Lung (tissue), 12 donors: ENCODE data around the gene LRIT3. TPM values are rescaled to one million over a fixed set of nuclear protein-coding genes. Genes with fewer than 3 reads are reported as not detected.

Source experiments
- ATAC-seq: fragments of 200-7000 bp; cut with Tn5 transposase; one replicate; pipeline ENCODE4 v1.9.1; 2020; ENCODE audit warnings: moderate number of reproducible peaks; ENCODE audit not compliant: insufficient read depth, low FRiP score
- DNase-seq, 3 donors: peaks; one replicate each; pipeline ENCODE4 v3.0.0-alpha.2; 2013 to 2017
- H3K27ac ChIP-seq, 2 donors: one replicate each; pipeline ENCODE4 v1.5.1; 2013; ENCODE audit warnings: mild to moderate bottlenecking in 2 of 2, moderate library complexity in 2 of 2, control low read depth in 1 of 2, inconsistent platforms in 1 of 2, low read depth in 1 of 2, low read length in 1 of 2
- H3K27me3 ChIP-seq, 3 donors: one replicate each; pipeline ENCODE4 v1.5.1; 2013; ENCODE audit warnings: low read length in 2 of 3; ENCODE audit not compliant: control insufficient read depth in 3 of 3, insufficient read depth in 3 of 3
- H3K36me3 ChIP-seq, 4 donors: one replicate each; pipeline ENCODE4 v1.5.1; 2013; ENCODE audit warnings: low read length in 4 of 4, mild to moderate bottlenecking in 1 of 4, moderate library complexity in 1 of 4; ENCODE audit not compliant: control insufficient read depth in 4 of 4, insufficient read depth in 4 of 4
- H3K4me1 ChIP-seq, 5 donors: one replicate each; pipeline ENCODE4 v1.5.1; 2013; ENCODE audit warnings: low read length in 5 of 5, mild to moderate bottlenecking in 2 of 5, moderate library complexity in 1 of 5; ENCODE audit not compliant: control insufficient read depth in 5 of 5, insufficient read depth in 5 of 5
- H3K4me3 ChIP-seq: one replicate; pipeline ENCODE4 v1.5.1; 2013; ENCODE audit warnings: mild to moderate bottlenecking, control low read depth, moderate library complexity
- H3K9ac ChIP-seq, 2 donors: one replicate each; pipeline ENCODE4 v1.5.1; 2013; ENCODE audit warnings: low read length in 2 of 2, control low read depth in 1 of 2; ENCODE audit not compliant: insufficient read depth in 1 of 2
- H3K9me3 ChIP-seq, 4 donors: one replicate each; pipeline ENCODE4 v1.5.1; 2013; ENCODE audit warnings: low read length in 3 of 4, mild to moderate bottlenecking in 1 of 4, moderate library complexity in 1 of 4; ENCODE audit not compliant: control insufficient read depth in 4 of 4, insufficient read depth in 3 of 4
- WGBS, 2 donors: extraction: QIAGEN DNeasy Blood & Tissue Kit; methylation state at CpG; one replicate each; pipeline ENCODE4 v1.1.7; 2013; 5-methylcytosine and 5-hydroxymethylcytosine counted together
- polyA plus RNA-seq, 2 donors: library from polyadenylated mRNA; stranded (reverse); fragments of 200-250 nt; gene quantifications; one replicate each; pipeline ENCODE4 v1.2.1, GENCODE V29; 2013
- total RNA-seq, 2 donors: library from RNA; depleted of rRNA in 1 of 2; stranded (reverse); fragments of >200 nt in 1 of 2; gene quantifications; one replicate each; pipeline ENCODE4 v1.2.1, GENCODE V29; 2014 to 2021
- TF ChIP-seq, protein P1 (sequence below): IDR thresholded peaks from 2 replicates; pipeline ENCODE4 v1.5.1; 2012; ENCODE audit warnings: mild to moderate bottlenecking; ENCODE audit errors: control extremely low read depth, extremely low read depth
- donor health status: control.
- donor health status: control.
- donor health status: Bipolar disorder and iron deficiency.
- donor health status: healthy.
- donor health status: DM: yes; HTN: yes; CAD: no.

LRIT3 gene
- total and polyA plus RNA-seq, 4 donors: 0.10 to 0.37 (median 0.27) TPM

DNA sequence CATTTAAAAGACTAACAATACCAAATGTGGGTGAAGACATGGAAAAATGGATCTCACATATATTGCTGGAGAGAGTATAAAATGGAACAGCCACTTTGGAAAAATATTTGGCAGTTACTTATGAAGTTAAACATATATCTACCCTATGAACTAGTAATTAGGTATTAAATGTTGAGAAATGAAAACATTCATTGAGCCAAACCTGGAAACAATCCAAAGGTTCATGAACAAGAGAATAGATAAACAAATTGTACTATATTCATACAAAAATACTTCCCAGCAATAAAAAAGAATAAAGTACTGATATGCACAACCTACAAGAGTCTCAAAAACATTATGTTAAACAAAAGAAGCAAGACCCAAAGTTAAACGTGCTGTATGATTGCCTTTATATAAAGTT is 60.8 kb downstream of the LRIT3 start:
- WGBS, 2 donors: 41 to 66% methylated on average over 1 of the region's 1 CpG
- no peaks in the 10 kb centered on the region for H3K36me3 ChIP-seq
- H3K27me3 ChIP-seq: no peaks in the 10 kb centered on the region
- H3K9me3 ChIP-seq: peaks cover 0 to 4% (median 0%) of the 10 kb centered on the region in 4 donors
- H3K4me1 ChIP-seq: peaks cover 0 to 20% (median 0%) of the 10 kb centered on the region in 5 donors
- DNase-seq (peak in 2 of 3 donors; percentile 76 to 86), ATAC-seq (no peak)
- H3K9ac ChIP-seq: no peak overlapping the region
- no peak overlapping the region for H3K4me3 ChIP-seq
- TF ChIP-seq, protein P1, sequence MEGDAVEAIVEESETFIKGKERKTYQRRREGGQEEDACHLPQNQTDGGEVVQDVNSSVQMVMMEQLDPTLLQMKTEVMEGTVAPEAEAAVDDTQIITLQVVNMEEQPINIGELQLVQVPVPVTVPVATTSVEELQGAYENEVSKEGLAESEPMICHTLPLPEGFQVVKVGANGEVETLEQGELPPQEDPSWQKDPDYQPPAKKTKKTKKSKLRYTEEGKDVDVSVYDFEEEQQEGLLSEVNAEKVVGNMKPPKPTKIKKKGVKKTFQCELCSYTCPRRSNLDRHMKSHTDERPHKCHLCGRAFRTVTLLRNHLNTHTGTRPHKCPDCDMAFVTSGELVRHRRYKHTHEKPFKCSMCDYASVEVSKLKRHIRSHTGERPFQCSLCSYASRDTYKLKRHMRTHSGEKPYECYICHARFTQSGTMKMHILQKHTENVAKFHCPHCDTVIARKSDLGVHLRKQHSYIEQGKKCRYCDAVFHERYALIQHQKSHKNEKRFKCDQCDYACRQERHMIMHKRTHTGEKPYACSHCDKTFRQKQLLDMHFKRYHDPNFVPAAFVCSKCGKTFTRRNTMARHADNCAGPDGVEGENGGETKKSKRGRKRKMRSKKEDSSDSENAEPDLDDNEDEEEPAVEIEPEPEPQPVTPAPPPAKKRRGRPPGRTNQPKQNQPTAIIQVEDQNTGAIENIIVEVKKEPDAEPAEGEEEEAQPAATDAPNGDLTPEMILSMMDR: no peak
- no peak overlapping the region for H3K27ac ChIP-seq

DNA sequence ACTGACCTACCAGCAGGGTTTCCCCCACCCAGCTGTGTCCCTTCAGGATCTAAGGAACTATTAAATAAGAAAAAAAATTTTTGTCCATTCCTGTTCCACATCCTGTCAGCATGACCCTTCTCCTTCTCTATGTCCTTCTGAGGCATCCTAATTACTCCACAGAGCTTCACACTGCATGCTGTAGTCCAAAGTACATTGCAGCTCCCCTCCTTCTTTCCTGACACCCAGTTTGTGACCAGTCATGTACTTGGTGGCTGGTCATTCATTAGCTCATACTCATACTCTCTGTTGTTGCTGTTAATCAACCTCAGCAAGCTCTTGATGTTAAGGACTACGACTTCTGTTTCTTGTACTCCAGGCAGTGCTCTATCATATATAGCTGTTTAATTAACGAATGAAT is 62.3 kb downstream of the LRIT3 start:
- Histone ChIP-seq H3K4me3 (no peak overlapping the region), H3K9ac (no peak overlapping the region), H3K36me3 (no peaks in the 10 kb centered on the region), H3K4me1 (peaks cover 0 to 22% (median 8%) of the 10 kb centered on the region in 5 donors), H3K27ac (no peak overlapping the region), H3K27me3 (no peaks in the 10 kb centered on the region), H3K9me3 (peaks cover 0 to 4% (median 0%) of the 10 kb centered on the region in 4 donors)
- ATAC-seq (no peak), DNase-seq (no peak)
- 85 to 87% methylated on average over 2 of the region's 2 CpGs for WGBS, 2 donors
- TF ChIP-seq, protein P1: no peak

GRCh38 chr4:109912706-109913595 is 65.0 kb downstream of the LRIT3 start, which contains the start of gene EGF:
Gene EGF (plus strand): TSS chr4:109912883. CDS start chr4:109913336, 453 bp downstream.
- Histone ChIP-seq H3K9ac (no peak within 1 kb of the TSS), H3K4me1 (peaks cover 0 to 22% (median 8%) of the 10 kb centered on the region in 5 donors), H3K4me3 (no peak within 1 kb of the TSS), H3K36me3 (no peaks in the 10 kb centered on the region), H3K27ac (peak within 1 kb of the TSS in 1 of 2 donors; percentile 79), H3K9me3 (no peaks in the 10 kb centered on the region), H3K27me3 (no peaks in the 10 kb centered on the region)
- 46 to 55% methylated on average over 9 of the region's 9 CpGs for WGBS, 2 donors
- DNase-seq (peak in 2 of 3 donors; percentile 18 to 59), ATAC-seq (peak; percentile 36)
- TF ChIP-seq, protein P1: no peak
